Measurements from ENCODE around the gene CHST13. TPM values are rescaled to one million over a fixed set of nuclear protein-coding genes. Genes with fewer than 3 reads are reported as not detected.

Gene CHST13
- total RNA-seq, 4 donors from 2014 or later, result 0.19 to 0.69 (median 0.37) TPM

DNA sequence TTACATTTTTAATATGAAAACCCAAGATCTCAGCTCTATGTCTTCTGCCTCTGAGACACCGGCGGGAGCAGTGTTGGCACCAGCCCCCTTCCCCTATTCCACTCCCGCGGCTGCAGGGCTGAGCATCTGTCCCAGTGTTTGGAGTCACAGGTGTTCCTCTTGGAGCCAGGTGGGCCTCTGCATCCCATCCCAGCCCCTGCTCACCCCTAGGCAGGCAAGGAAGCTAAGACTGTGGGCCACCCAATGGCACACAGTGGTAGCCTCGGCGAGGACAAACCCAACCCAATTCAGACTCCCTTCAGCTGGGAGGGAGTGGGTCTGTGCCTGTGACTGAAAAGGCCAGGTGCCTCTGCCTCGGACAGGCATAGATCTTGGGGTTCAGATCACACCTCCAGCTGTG lies 3.1 kb downstream of the CHST13 start:
- no peak for TF ChIP-seq POLR2A (IDR thresholded peaks at IDR 0.05; ENCODE audit: low read depth)
- no peak for TF ChIP-seq EP300 (IDR thresholded peaks at IDR 0.05)
- TF ChIP-seq, protein P1, sequence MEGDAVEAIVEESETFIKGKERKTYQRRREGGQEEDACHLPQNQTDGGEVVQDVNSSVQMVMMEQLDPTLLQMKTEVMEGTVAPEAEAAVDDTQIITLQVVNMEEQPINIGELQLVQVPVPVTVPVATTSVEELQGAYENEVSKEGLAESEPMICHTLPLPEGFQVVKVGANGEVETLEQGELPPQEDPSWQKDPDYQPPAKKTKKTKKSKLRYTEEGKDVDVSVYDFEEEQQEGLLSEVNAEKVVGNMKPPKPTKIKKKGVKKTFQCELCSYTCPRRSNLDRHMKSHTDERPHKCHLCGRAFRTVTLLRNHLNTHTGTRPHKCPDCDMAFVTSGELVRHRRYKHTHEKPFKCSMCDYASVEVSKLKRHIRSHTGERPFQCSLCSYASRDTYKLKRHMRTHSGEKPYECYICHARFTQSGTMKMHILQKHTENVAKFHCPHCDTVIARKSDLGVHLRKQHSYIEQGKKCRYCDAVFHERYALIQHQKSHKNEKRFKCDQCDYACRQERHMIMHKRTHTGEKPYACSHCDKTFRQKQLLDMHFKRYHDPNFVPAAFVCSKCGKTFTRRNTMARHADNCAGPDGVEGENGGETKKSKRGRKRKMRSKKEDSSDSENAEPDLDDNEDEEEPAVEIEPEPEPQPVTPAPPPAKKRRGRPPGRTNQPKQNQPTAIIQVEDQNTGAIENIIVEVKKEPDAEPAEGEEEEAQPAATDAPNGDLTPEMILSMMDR (IDR thresholded peaks at IDR 0.05), result no peak
- TF ChIP-seq POLR2AphosphoS5 (IDR thresholded peaks at IDR 0.05), result no peak
- Histone ChIP-seq H3K4me1 (peaks cover 3 to 23% (median 18%) of the 10 kb centered on the region in 4 donors), H3K36me3 (no peaks in the 10 kb centered on the region), H3K27ac (replicated peaks in 1 of 4) (no peak overlapping the region), H3K9me3 (no peaks in the 10 kb centered on the region), H3K27me3 (peaks cover 0 to 38% (median 8%) of the 10 kb centered on the region in 4 donors), H3K4me3 (no peak overlapping the region)
- intact Hi-C loops (cut with DNase I), result no loop called here
- WGBS, result 75% methylated on average over 5 of the region's 7 CpGs
- DNase-seq (ENCODE audit: extremely low spot score), result no peak

DNA sequence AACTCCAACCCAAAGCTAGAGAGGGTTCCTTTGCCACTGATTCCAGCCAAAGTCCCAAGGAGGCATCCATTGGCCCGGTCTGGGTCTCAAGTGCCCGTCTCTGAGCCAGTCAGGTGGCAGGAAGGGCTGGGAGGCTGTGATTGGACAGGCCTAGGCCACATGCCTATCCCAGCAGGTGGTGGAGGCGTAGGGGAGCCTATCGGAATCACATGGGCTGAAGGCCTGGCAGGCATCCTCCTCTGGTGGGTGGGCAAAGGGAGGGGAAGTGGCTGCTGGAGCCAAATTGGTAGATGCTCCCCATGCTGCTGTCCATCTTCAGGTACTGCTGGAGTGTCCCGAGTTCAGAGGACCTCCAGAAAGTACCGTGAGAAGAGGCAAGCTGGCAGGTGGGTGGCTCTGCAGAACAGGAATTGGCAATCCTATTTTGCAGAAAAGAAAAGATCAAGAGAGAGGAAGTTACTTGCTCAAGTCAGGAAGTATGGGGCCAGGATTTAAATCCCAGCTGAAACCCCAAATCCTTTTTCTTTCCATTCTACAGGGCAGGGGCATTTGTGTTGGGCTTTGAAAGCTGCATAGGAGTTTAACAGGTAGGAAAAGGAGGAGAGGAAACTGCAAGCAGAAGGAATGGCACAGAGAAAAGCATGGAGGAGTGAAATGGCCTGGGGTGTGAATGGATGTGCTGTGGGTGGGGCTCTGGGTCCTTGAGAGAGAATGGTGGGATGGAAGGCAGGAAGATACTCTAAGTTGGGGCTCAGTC lies 3.7 kb downstream of the CHST13 start:
- Histone ChIP-seq H3K27ac (replicated peaks in 1 of 4) (no peak overlapping the region), H3K4me3 (no peak overlapping the region), H3K27me3 (peaks cover 0 to 38% (median 8%) of the 10 kb centered on the region in 4 donors), H3K9me3 (no peaks in the 10 kb centered on the region), H3K36me3 (no peaks in the 10 kb centered on the region), H3K4me1 (peaks cover 3 to 19% (median 16%) of the 10 kb centered on the region in 4 donors)
- WGBS, result 68% methylated on average over 4 of the region's 6 CpGs
- no peak for TF ChIP-seq EP300 (IDR thresholded peaks at IDR 0.05)
- TF ChIP-seq, protein P1 (IDR thresholded peaks at IDR 0.05), result no peak
- TF ChIP-seq POLR2AphosphoS5 (IDR thresholded peaks at IDR 0.05), result no peak
- no peak for TF ChIP-seq POLR2A (IDR thresholded peaks at IDR 0.05; ENCODE audit: low read depth)
- intact Hi-C loops (cut with DNase I), result no loop called here
- DNase-seq (ENCODE audit: extremely low spot score), result no peak

DNA sequence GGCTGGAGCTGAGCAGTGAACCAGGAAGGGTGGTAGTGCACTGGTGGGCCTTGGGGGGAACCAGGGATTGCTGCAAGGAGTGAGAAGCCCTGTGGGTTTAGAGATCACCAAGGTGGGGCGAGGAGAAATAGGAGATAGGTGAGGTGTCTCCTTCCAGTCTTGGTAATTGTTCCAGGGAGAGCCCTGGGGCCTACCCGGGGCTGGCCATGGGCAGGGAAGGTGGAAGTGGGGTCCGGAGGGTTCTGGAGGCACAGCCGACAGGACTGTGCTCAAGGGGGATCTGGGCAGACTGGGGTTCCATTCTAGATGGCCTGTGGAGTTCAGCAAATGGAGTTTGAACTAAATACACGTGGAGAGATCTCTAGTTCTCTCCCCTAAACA lies 4.5 kb downstream of the CHST13 start:
- WGBS, result 82% methylated on average over 5 of the region's 5 CpGs
- intact Hi-C loops (cut with DNase I), result no loop called here
- Histone ChIP-seq H3K4me3 (no peak overlapping the region), H3K36me3 (no peaks in the 10 kb centered on the region), H3K27me3 (peaks cover 0 to 31% (median 6%) of the 10 kb centered on the region in 4 donors), H3K27ac (replicated peaks in 1 of 4) (no peak overlapping the region), H3K9me3 (no peaks in the 10 kb centered on the region), H3K4me1 (peaks cover 3 to 18% (median 15%) of the 10 kb centered on the region in 4 donors)
- no peak for DNase-seq (ENCODE audit: extremely low spot score)
- TF ChIP-seq, protein P1 (IDR thresholded peaks at IDR 0.05), result no peak
- TF ChIP-seq EP300 (IDR thresholded peaks at IDR 0.05) (no peak), POLR2AphosphoS5 (IDR thresholded peaks at IDR 0.05) (no peak), POLR2A (IDR thresholded peaks at IDR 0.05; ENCODE audit: low read depth) (no peak)

DNA sequence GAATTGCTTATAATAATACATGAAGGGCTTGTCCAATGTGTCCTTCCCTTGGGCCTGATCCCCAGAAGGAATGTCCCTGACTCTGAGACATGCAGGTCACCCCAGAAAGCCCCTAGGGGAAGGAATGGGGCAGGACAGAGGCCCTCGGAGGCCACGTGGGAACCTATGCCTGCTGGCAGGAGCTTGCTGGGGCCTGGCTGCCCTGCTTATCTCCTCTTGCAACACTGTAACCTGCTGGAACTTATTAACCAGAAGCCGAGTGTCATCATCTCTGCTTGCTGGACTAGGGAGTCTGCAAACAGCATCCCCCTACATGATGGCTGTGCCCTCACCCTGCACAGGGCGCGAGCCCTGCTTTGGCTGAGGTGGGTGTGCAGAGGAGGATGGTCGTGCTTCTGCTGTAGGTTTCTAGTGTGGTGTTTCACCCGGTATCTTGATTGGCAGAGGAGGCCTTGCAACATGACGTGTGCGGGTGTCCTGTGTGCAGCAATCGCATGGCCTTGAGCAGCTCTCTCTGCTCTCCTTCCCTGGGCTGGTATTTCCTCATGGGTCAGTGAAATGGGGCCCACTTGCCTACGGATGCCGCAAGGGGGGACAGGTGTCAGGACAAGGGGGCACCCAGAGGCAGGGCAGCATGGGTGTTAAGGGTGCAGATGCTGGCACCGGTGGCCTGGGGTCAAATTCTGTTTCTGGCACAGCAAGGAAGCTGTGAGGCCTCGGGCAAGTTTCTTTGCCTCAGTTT lies 5.0 kb downstream of the CHST13 start:
- peaks cover 3 to 13% (median 10%) of the 10 kb centered on the region in 4 donors for H3K4me1 ChIP-seq
- no peak overlapping the region for H3K27ac ChIP-seq (replicated peaks in 1 of 4)
- 79% methylated on average over 8 of the region's 14 CpGs for WGBS
- no peak overlapping the region for H3K4me3 ChIP-seq
- DNase-seq (ENCODE audit: extremely low spot score), result no peak
- no peaks in the 10 kb centered on the region for H3K9me3 ChIP-seq
- peaks cover 0 to 25% (median 3%) of the 10 kb centered on the region in 4 donors for H3K27me3 ChIP-seq
- intact Hi-C loops (cut with DNase I), result no loop called here
- no peak for TF ChIP-seq EP300 (IDR thresholded peaks at IDR 0.05)
- no peak for TF ChIP-seq POLR2A (IDR thresholded peaks at IDR 0.05; ENCODE audit: low read depth)
- no peak for TF ChIP-seq POLR2AphosphoS5 (IDR thresholded peaks at IDR 0.05)
- TF ChIP-seq, protein P1 (IDR thresholded peaks at IDR 0.05), result no peak
- no peaks in the 10 kb centered on the region for H3K36me3 ChIP-seq
